Measurements from ENCODE around the gene DYNLT2B.

DYNLT2B gene

DNA sequence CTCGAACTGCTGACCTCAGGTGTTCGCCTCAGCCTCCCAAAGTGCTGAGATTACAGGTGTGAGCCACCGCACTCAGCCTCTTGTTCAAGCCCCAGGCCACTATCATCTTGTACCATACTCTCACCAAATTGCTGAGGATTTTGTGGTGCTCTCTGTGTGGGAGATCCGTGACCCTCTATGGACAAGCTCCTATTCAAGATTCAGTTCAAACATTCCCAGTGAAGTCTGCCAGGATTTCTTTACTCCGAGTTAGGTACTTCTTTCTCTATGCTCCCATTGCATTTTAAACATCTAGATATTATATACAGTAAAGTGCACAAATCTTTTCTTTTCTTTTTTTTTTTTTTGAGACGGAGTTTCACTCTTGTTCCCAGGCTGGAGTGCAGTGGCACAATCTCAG is 21.0 kb upstream of the DYNLT2B start:
- H3K27ac ChIP-seq, result no peak overlapping the region
- TF ChIP-seq, protein P1, sequence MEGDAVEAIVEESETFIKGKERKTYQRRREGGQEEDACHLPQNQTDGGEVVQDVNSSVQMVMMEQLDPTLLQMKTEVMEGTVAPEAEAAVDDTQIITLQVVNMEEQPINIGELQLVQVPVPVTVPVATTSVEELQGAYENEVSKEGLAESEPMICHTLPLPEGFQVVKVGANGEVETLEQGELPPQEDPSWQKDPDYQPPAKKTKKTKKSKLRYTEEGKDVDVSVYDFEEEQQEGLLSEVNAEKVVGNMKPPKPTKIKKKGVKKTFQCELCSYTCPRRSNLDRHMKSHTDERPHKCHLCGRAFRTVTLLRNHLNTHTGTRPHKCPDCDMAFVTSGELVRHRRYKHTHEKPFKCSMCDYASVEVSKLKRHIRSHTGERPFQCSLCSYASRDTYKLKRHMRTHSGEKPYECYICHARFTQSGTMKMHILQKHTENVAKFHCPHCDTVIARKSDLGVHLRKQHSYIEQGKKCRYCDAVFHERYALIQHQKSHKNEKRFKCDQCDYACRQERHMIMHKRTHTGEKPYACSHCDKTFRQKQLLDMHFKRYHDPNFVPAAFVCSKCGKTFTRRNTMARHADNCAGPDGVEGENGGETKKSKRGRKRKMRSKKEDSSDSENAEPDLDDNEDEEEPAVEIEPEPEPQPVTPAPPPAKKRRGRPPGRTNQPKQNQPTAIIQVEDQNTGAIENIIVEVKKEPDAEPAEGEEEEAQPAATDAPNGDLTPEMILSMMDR (conservative IDR thresholded peaks at IDR 0.05), result no peak
- no peak for TF ChIP-seq ZFX (IDR thresholded peaks at IDR 0.05)

GRCh38 chr3:196336319-196337145 is 18.5 kb upstream of the DYNLT2B start:
- H3K27ac ChIP-seq, result no peak overlapping the region
- TF ChIP-seq, protein P1 (conservative IDR thresholded peaks at IDR 0.05), result no peak
- no peak for TF ChIP-seq ZFX (IDR thresholded peaks at IDR 0.05)

- TF ChIP-seq, protein P1 (conservative IDR thresholded peaks at IDR 0.05), result no peak
- no peak for TF ChIP-seq ZFX (IDR thresholded peaks at IDR 0.05)
- no peak overlapping the region for H3K27ac ChIP-seq
Observed at GRCh38 chr3:196335503-196335948, 17.5 kb upstream of the DYNLT2B start.

GRCh38 chr3:196334982-196335381 is 16.9 kb upstream of the DYNLT2B start:
- TF ChIP-seq, protein P1 (conservative IDR thresholded peaks at IDR 0.05), result no peak
- TF ChIP-seq ZFX (IDR thresholded peaks at IDR 0.05), result no peak

DNA sequence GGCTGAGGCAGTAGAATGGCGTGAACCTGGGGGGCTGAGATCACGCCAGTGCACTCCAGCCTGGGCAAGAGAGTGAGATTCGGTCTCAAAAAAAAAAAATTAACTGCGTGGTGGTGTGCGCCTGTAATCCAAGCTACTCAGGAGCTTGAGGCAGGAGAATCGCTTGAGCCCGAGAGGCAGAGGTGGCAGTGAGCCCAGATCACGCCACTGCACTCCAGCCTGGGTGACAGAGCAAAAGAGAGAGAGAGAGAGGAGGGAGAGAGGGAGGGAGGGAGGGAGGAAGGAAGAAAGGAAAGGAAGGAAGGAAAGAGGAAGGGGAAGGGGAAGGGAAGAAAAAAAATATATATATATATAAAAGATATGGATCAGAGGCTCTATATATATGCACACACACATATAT is 14.1 kb upstream of the DYNLT2B start:
- H3K27ac ChIP-seq, result no peak overlapping the region
- TF ChIP-seq ZFX (IDR thresholded peaks at IDR 0.05), result no peak
- TF ChIP-seq, protein P1 (conservative IDR thresholded peaks at IDR 0.05), result no peak

More at GRCh38 chr3:196334982-196335381, 16.9 kb upstream of the DYNLT2B start:
- no peak overlapping the region for H3K27ac ChIP-seq

- TF ChIP-seq ZFX (IDR thresholded peaks at IDR 0.05), result no peak
- TF ChIP-seq, protein P1 (conservative IDR thresholded peaks at IDR 0.05), result no peak
- no peak overlapping the region for H3K27ac ChIP-seq
Observed at GRCh38 chr3:196327405-196327804, 9.4 kb upstream of the DYNLT2B start.

DNA sequence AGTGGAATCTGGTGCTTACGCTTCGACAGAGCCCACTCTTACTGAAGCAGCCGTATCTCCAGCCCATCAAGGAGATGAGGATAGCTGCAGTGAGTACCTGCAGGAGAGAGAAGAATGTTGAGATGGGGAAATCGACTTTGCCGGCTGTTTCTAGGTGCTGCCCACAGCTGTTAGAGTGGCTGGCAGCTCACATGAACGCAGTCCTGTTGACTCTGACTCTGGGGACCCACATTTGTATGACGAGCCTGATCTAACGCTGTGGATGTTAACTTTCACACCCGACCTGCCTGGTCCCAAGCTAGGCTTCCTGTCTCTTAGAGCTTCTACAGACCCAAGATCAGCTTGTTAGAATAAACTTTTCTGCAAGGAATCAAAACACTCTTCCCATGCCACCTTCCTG is 8.9 kb upstream of the DYNLT2B start:
- no peak overlapping the region for H3K27ac ChIP-seq
- TF ChIP-seq ZFX (IDR thresholded peaks at IDR 0.05), result no peak
- TF ChIP-seq, protein P1 (conservative IDR thresholded peaks at IDR 0.05), result no peak

Data from C4-2B (cell line).